Measurements from ENCODE around the gene IL27RA.
A peak's percentile ranks its signal among the peaks of the same experiment; 100 is the strongest.

Gene IL27RA

GRCh38 chr19:14073925-14074838 is 42.6 kb downstream of the IL27RA start:
- Histone ChIP-seq H3K4me1 (ENCODE audit: control insufficient read depth, insufficient read depth, low read length) (peaks cover 4% of the 10 kb centered on the region; the same call in 1 of the 2 replicates), H3K27ac (ENCODE audit: low read length) (no peak overlapping the region), H3K36me3 (ENCODE audit: control insufficient read depth, insufficient read depth, low read length) (no peaks in the 10 kb centered on the region; the same call in 1 of the 2 replicates), H3K4me3 (ENCODE audit: low read length) (peak overlapping the region; percentile 63; the same call in 1 of the 2 replicates), H3K9me3 (ENCODE audit: control insufficient read depth, insufficient read depth, low read length) (no peaks in the 10 kb centered on the region), H3K27me3 (ENCODE audit: control insufficient read depth, insufficient read depth, low read length) (peaks cover 17% of the 10 kb centered on the region; the same call in 1 of the 2 replicates)
- no CpG with 5 or more reads among the region's 44 CpGs for WGBS (ENCODE audit: insufficient coverage, insufficient read length)
- DNase-seq (ENCODE audit: low read depth, low spot score), result no peak

DNA sequence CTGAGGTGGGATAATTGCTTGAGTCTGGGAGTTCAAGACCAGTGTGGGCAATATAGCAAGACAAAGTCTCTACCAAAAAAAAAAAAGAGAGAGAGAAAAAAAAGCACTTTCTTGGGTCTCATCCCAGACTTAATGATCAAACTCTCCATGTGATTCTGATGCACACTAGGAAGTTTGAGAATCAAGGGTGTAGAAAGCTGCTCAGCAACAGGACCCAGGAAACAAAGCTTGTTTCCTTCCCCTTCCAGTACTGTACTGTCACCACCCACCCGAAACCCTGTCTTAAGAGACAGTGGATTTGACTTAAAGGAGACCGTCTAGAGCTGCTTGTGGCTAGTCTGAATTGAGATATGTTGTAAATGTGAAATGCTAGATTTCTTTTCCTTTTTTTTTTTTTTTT is 46.8 kb downstream of the IL27RA start:
- Histone ChIP-seq H3K4me3 (ENCODE audit: low read length) (no peak overlapping the region), H3K9me3 (ENCODE audit: control insufficient read depth, insufficient read depth, low read length) (no peaks in the 10 kb centered on the region), H3K36me3 (ENCODE audit: control insufficient read depth, insufficient read depth, low read length) (no peaks in the 10 kb centered on the region), H3K4me1 (ENCODE audit: control insufficient read depth, insufficient read depth, low read length) (peaks cover 3% of the 10 kb centered on the region; the same call in 1 of the 2 replicates), H3K27ac (ENCODE audit: low read length) (no peak overlapping the region), H3K27me3 (ENCODE audit: control insufficient read depth, insufficient read depth, low read length) (peaks cover 13% of the 10 kb centered on the region; the same call in 1 of the 2 replicates)
- no peak for DNase-seq (ENCODE audit: low read depth, low spot score)
- WGBS (ENCODE audit: insufficient coverage, insufficient read length), result no CpG with 5 or more reads among the region's 2 CpGs

DNA sequence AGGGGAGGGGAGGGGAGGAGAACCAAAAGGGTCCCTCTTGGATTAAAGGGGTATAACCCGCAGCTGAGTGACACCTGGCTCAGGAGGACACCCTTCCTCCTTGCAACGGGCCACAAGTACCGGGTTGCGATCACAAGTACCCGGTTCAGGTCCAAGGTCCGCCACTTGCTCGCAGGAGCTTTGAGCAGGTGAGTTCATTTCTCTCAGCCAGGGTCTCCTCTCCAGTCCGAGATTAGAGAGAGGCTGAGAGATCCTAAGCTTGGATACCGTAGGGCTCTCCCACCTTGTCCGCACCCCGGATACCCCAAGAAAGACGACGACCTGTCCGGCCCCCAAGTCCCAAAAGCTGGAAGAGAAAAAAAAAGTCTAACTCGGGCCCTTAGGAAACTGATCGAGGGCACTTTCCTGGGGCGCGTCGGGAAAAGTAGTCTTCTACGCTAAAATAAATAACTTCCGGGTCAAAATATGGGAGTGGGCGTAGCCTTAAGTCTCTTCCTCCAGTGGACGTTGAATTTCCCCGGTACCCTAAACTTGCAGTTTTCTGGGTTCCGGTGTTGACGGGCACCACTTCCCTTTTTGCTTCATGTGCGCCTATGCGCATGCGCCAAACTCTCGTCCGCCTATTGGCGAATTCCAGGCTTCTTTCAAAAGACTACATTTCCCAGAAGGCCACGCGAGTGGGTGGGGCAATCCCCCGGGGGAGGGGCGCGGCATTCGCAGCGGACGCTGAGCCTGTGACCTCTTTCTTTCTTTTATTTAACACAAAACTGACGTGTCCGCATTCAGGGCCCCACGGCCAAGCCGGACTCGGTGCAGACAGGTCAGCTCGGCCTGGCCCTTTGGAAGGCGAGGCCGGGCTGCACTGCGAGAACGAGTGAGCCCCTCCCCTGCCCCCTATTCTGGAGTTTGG is 49.6 kb downstream of the IL27RA start:
- no CpG with 5 or more reads among the region's 50 CpGs for WGBS (ENCODE audit: insufficient coverage, insufficient read length)
- H3K36me3 ChIP-seq (ENCODE audit: control insufficient read depth, insufficient read depth, low read length), result no peaks in the 10 kb centered on the region
- H3K9me3 ChIP-seq (ENCODE audit: control insufficient read depth, insufficient read depth, low read length), result no peaks in the 10 kb centered on the region
- peak overlapping the region; percentile 93 for H3K4me3 ChIP-seq (ENCODE audit: low read length)
- peaks cover 2% of the 10 kb centered on the region; the same call in 1 of the 2 replicates for H3K4me1 ChIP-seq (ENCODE audit: control insufficient read depth, insufficient read depth, low read length)
- no peaks in the 10 kb centered on the region for H3K27me3 ChIP-seq (ENCODE audit: control insufficient read depth, insufficient read depth, low read length)
- DNase-seq (ENCODE audit: low read depth, low spot score), result peak; percentile 98
- no peak overlapping the region for H3K27ac ChIP-seq (ENCODE audit: low read length)

GRCh38 chr19:14081797-14082674 is 50.5 kb downstream of the IL27RA start:
- H3K4me1 ChIP-seq (ENCODE audit: control insufficient read depth, insufficient read depth, low read length), result peaks cover 2% of the 10 kb centered on the region; the same call in 1 of the 2 replicates
- H3K9me3 ChIP-seq (ENCODE audit: control insufficient read depth, insufficient read depth, low read length), result no peaks in the 10 kb centered on the region
- no peaks in the 10 kb centered on the region for H3K36me3 ChIP-seq (ENCODE audit: control insufficient read depth, insufficient read depth, low read length)
- no peaks in the 10 kb centered on the region for H3K27me3 ChIP-seq (ENCODE audit: control insufficient read depth, insufficient read depth, low read length)
- H3K4me3 ChIP-seq (ENCODE audit: low read length), result peak overlapping the region; percentile 93; the same call in 1 of the 2 replicates
- no peak overlapping the region for H3K27ac ChIP-seq (ENCODE audit: low read length)
- DNase-seq (ENCODE audit: low read depth, low spot score), result no peak
- no CpG with 5 or more reads among the region's 24 CpGs for WGBS (ENCODE audit: insufficient coverage, insufficient read length)

DNA sequence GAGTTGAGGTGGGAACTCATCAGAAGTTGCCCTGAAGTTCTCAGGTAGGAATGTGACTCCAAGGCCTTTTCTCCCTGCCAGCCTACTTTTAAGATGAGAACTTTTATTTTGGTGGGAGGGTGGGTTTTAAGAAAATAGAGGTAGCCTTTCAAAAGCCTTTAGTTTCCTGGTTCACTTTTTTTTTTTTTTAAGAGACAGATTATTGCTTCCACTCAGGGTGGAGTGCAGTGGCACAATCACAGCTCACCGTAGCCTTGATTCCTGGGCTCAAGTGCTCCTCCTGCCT is 51.1 kb downstream of the IL27RA start:
- no peaks in the 10 kb centered on the region for H3K9me3 ChIP-seq (ENCODE audit: control insufficient read depth, insufficient read depth, low read length)
- H3K27ac ChIP-seq (ENCODE audit: low read length), result no peak overlapping the region
- WGBS (ENCODE audit: insufficient coverage, insufficient read length), result no CpG with 5 or more reads among the region's 1 CpG
- no peaks in the 10 kb centered on the region for H3K36me3 ChIP-seq (ENCODE audit: control insufficient read depth, insufficient read depth, low read length)
- no peak for DNase-seq (ENCODE audit: low read depth, low spot score)
- peaks cover 2% of the 10 kb centered on the region; the same call in 1 of the 2 replicates for H3K4me1 ChIP-seq (ENCODE audit: control insufficient read depth, insufficient read depth, low read length)
- H3K4me3 ChIP-seq (ENCODE audit: low read length), result no peak overlapping the region
- no peaks in the 10 kb centered on the region for H3K27me3 ChIP-seq (ENCODE audit: control insufficient read depth, insufficient read depth, low read length)

DNA sequence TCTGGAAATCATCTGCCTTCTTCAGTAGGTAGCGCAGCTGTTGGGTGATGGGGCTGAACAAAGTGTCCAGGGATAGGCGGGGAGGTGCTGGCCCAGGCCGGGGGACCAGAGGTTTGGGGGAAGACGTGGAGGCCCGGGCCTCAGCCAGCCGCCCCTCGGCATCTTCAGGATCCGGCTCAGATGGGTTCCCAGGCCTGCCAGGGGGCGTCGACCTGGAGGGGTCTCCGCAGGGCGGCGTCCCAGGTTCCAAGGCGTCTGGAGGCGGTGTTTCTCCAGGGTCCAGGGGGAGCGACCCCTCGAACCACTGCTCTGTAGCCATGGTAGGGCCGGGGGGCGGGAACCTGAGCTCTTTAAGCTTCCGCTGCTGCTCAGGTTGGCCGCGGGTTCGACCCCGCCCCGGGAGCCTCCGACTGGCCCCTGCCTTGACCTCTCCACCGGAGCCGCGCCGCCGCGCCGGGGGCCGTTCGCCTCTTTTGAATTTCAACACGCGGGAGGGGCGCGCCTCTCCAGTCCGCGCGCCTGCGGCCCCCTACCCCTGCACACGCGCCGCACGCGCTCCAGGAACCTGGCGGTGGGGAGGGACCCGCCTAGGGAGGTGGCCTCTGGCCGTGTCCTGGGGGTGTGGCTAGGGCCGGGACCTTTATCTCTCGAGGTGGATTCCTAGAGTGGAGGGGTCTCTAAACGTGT is 53.9 kb downstream of the IL27RA start, which contains the start of gene C19orf67:
Gene C19orf67, minus strand, starts transcription at position 475 of the 687 bp plus-strand sequence. Its CDS starts 156 bp downstream, at position 319.
- no peak for DNase-seq (ENCODE audit: low read depth, low spot score)
- Histone ChIP-seq H3K27me3 (ENCODE audit: control insufficient read depth, insufficient read depth, low read length) (no peaks in the 10 kb centered on the region), H3K4me1 (ENCODE audit: control insufficient read depth, insufficient read depth, low read length) (peaks cover 4% of the 10 kb centered on the region; the same call in 1 of the 2 replicates), H3K9me3 (ENCODE audit: control insufficient read depth, insufficient read depth, low read length) (no peaks in the 10 kb centered on the region), H3K27ac (ENCODE audit: low read length) (no peak within 1 kb of the TSS), H3K36me3 (ENCODE audit: control insufficient read depth, insufficient read depth, low read length) (peaks cover 8% of the 10 kb centered on the region), H3K4me3 (ENCODE audit: low read length) (no peak within 1 kb of the TSS)
- WGBS (ENCODE audit: insufficient coverage, insufficient read length), result no CpG with 5 or more reads among the region's 54 CpGs

DNA sequence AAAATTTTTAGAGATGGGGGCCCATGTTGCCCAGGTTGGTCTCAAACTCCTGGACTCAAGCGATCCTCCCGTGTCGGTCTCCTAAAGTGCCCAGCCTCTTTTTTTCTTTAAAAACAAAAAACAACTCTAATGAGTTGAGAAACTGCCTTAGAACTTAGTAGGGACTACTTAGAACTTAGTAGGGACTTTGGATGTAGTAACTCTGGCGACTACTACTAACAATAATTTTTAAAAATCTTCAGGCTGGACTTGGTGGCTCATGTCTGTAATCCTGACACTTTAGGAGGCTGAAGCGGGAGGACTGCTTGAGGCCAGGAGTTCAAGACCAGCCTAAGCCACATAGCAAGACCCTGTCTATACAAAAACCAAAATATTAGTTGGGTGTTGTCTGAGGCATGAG is 54.5 kb downstream of the IL27RA start:
- WGBS (ENCODE audit: insufficient coverage, insufficient read length), result no CpG with 5 or more reads among the region's 5 CpGs
- peaks cover 4% of the 10 kb centered on the region; the same call in 1 of the 2 replicates for H3K4me1 ChIP-seq (ENCODE audit: control insufficient read depth, insufficient read depth, low read length)
- no peak overlapping the region for H3K4me3 ChIP-seq (ENCODE audit: low read length)
- DNase-seq (ENCODE audit: low read depth, low spot score), result no peak
- no peaks in the 10 kb centered on the region for H3K9me3 ChIP-seq (ENCODE audit: control insufficient read depth, insufficient read depth, low read length)
- H3K36me3 ChIP-seq (ENCODE audit: control insufficient read depth, insufficient read depth, low read length), result peaks cover 8% of the 10 kb centered on the region
- H3K27me3 ChIP-seq (ENCODE audit: control insufficient read depth, insufficient read depth, low read length), result no peaks in the 10 kb centered on the region
- no peak overlapping the region for H3K27ac ChIP-seq (ENCODE audit: low read length)

GRCh38 chr19:14088634-14089411 is 57.3 kb downstream of the IL27RA start:
- Histone ChIP-seq H3K27me3 (ENCODE audit: control insufficient read depth, insufficient read depth, low read length) (no peaks in the 10 kb centered on the region), H3K4me3 (ENCODE audit: low read length) (peak overlapping the region; percentile 93; the same call in 1 of the 2 replicates), H3K36me3 (ENCODE audit: control insufficient read depth, insufficient read depth, low read length) (peaks cover 8% of the 10 kb centered on the region), H3K27ac (ENCODE audit: low read length) (no peak overlapping the region), H3K4me1 (ENCODE audit: control insufficient read depth, insufficient read depth, low read length) (peaks cover 3% of the 10 kb centered on the region; the same call in 1 of the 2 replicates), H3K9me3 (ENCODE audit: control insufficient read depth, insufficient read depth, low read length) (no peaks in the 10 kb centered on the region)
- WGBS (ENCODE audit: insufficient coverage, insufficient read length), result no CpG with 5 or more reads among the region's 30 CpGs
- DNase-seq (ENCODE audit: low read depth, low spot score), result no peak

DNA sequence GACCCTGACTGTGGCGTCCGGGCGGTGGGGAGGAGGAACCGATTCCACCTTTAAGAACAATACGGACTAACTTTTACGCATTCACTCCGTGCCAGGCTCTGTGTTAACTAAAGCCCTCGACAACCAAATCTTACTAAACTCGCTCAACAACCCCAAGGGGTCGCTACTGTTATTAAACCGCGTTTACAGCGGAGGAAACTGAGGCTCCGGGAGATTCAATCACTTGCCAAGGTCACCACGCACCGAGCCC is 57.8 kb downstream of the IL27RA start:
- peaks cover 8% of the 10 kb centered on the region for H3K36me3 ChIP-seq (ENCODE audit: control insufficient read depth, insufficient read depth, low read length)
- peak overlapping the region; percentile 93; the same call in 1 of the 2 replicates for H3K4me3 ChIP-seq (ENCODE audit: low read length)
- WGBS (ENCODE audit: insufficient coverage, insufficient read length), result no CpG with 5 or more reads among the region's 16 CpGs
- no peak for DNase-seq (ENCODE audit: low read depth, low spot score)
- peaks cover 3% of the 10 kb centered on the region; the same call in 1 of the 2 replicates for H3K4me1 ChIP-seq (ENCODE audit: control insufficient read depth, insufficient read depth, low read length)
- H3K27ac ChIP-seq (ENCODE audit: low read length), result no peak overlapping the region
- no peaks in the 10 kb centered on the region for H3K9me3 ChIP-seq (ENCODE audit: control insufficient read depth, insufficient read depth, low read length)
- H3K27me3 ChIP-seq (ENCODE audit: control insufficient read depth, insufficient read depth, low read length), result no peaks in the 10 kb centered on the region
